Measurements from ENCODE around the gene TARP.
"Not testable (repeated sequence)": the region's sequence is repeated elsewhere in the genome, so short reads cannot be mapped to it uniquely, and the experiment has no call there.

TARP gene

DNA sequence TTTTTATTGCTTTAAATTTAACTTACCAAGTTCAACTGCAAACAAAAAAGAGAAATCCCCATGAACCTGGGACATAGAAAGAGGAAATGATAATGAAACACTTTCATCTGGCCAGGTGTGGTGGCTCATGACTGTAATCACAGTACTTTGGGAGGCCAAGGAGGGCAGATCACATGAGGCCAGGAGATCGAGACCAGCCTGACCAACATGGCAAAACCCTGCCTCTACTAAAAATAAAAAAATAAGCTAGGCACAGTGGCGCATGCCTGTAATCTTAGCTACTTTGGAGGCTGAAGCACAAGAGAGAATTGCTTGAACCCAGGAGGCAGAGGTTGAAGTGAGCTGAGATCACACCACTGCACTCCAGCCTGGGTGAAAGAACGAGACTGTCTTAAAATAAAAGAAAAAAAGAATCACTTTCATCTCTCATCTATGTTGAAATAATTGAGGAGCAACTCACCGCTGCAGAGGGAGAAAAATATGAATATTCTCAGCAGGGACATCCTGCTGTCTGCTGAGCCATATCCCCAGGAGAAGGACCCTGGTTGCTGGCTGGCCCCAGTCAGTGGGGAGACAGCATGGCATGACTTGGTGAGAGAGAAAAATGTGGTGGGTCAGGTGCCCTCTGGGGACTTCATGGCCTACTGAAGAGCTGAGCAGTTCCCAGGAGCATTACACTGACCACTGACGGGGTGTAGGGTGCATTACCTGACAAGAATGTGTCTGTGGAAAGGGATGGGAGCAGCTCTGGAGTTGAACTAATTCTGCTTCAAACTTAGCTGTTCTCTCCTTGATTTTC, 22.8 kb upstream of the TARP start:
- no peak for DNase-seq

DNA sequence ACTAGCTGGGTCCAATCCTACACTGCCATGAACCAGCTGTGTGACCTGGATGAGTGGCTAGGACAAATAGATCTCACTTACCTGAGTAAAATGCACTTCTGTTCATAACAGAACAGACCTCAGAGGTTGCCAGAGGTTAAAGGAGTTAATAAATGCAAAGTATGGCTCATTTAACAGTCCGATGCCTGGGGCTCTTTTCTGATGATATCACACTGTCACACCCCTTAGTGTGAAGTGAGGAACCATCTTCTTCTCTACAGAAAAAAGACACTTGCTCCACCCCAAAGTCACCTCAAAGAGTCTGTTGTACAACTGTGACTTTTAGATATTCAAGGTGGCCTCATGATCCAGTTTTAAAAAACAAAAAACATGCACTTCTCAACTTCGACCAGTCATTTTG, 21.5 kb upstream of the TARP start:
- no peak for DNase-seq

DNA sequence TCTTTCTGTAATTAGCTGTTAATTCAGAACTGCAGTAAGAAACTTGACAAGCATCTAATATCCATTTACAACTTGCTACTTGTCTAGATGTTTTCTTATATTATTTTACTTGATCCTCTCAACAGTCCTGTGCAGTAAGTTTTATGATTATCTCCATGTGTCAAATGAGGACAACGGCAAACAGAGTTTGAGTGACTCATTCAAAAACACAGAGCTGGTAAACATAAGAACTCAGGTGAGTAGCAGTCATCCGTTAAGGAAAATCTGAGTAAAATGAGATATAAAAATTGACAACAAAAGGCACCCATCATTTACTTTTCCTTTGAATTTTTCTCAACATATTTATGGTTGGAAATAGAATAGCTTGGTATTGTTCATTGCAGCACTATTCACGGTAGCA, 19.0 kb upstream of the TARP start:
- no peak for DNase-seq

DNA sequence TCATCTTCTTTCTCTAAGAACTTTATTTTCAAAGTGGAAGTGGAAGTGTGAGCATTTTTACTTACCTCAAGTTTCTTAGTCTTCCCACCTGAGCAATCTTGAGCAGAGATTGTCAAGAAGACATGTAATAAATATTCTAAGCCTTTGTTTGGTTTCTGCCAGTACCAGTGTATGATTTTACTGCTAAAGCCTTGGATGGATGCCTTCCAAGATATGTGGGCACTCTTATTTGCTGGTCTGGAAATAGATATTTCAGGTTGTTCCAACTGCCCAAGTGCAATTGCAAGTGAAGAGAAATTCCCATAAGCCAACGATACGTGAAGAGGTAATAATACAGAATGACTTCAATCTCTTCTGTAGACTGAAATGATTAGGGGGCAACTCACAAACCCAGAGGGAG, 18.2 kb upstream of the TARP start:
- no peak for DNase-seq

DNA sequence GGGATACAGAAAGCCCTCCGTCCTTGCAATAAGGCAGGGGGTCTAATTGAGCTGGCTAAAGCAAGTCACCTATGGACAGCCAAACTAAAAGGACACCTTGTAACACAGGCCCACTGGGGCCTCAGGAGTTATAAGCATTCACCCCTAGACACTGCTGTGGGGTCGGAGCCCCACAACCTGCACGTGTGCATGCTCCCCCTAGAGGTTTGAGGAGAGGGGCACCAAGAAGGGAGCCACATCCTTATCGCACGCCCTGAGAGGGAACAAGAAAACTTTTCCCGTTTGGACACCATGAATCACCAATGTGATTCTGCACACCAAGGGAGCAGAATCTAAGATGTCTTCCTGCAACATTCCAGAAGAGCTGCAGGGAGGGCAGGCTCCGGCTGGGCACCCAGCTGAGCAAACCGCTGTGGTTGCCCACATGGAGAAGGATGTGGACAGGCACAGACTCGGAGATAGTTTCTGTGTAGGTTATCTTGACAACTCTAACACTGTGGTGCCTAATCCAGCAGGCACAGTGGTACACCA, 17.7 kb upstream of the TARP start:
- no peak for DNase-seq

DNA sequence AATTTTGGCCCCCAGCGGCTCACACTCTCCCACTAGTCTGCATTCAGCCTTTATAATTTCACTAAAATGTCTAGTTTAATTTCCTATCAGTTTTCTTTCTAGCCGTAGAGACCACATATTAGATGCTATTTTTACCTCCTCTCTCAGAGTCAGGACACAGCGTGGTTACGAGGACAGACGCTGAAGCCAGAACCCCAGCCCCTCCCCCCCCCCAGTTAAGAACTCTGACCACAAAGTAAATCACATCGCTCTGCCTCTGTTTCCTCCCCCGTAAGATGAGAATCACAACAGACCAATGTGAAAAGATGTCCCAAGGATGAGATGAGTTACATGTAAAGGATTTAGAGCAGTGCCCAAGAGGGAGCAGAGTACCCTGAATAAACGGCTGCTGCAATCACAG, 11.1 kb upstream of the TARP start:
- no peak for DNase-seq

DNA sequence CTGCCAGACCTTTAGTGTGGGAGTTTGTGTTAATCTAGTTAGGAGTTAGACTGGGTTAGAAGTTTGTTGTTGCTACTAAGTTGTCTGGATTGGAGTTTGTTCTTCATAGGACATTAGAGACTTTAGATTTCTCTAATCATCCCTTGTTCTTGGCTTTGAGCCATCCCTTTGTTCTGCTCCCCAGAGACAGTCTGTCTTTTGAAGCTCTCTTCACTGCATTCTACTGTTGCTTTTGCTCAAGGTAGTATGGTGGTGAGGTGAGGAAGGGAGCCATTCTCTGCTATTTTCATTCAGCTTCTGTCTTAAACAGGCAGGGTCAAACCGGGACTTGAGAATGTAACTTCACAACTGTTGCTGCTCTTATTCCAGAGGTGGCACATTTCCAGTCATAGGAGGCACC, 10.4 kb upstream of the TARP start:
- no peak for DNase-seq

DNA sequence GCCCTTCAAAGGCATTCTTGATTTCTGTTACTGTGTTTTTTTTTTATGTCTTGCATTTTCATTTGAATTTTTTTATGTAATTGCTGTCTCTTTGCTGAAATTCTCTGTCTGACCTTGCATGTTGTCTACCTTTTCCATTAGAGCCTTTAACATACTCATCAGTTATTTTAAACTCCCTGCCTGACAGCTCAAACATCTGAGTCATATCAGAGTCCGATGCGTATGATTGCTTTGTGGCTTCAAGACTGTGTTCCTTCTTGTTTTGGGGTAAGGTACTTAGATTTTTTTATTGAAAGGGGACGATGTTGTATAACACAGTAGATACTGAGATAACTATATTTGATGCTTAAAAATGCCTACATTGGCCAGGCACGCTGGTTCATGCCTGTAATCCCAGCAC, 9.7 kb upstream of the TARP start:
- DNase-seq: no peak

DNA sequence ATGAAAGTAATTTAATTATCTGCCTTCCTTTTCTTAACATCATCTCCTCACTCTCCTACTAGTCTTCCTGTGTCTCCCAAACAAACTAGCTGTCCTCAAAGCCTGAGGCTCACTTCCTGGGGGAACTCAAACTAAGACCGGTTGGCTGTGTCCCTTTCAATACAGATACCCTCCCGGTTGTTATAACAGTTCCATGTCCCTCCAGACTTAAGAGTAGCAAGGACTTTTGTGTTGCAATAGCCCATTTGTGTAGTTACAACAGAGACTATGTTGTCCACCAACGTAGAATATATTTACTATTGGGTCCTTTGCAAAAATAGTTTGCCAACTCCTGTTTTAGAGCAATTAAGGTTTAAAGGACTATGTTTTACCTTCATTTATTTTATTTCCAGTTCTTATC, 8.6 kb upstream of the TARP start:
- DNase-seq: no peak

DNA sequence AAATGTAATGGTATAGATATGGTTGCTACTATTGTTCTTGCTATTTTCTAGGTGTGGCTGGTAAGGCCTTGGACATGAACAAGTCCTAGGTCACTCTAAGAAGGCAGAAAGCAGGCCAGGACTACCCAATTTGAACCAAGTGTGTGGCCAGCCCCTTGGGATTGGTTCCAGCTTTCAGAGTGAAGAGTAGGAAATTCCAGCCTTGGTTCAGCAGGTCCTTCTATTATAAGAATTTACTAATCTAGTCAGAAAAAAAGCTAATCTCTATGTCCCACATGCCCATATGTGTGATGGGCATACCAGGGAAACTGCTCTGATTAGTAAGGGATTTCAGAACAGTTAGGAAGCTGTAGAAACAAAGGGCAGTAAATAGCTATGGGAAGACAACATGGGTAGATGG, 7.8 kb upstream of the TARP start:
- DNase-seq: no peak

DNA sequence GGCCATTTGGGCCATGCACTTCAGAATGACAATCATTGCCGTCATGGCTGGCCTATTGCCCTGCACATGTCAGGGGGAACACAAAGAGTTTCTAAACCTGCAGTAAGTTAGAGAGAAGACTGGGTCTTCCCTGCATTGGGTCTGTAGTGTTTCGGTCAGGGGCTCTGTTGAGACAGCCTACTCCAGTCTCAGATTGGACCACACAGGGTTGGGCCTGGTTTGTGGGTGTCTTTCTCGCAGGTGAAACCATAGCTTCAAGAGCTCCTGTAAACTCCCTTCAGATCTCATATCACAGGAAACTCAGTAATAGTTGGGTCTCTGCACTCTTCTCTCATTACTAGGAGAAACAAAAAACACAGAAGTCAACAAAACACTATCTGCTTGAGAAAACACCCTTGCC, 7.3 kb upstream of the TARP start:
- DNase-seq: no peak

DNA sequence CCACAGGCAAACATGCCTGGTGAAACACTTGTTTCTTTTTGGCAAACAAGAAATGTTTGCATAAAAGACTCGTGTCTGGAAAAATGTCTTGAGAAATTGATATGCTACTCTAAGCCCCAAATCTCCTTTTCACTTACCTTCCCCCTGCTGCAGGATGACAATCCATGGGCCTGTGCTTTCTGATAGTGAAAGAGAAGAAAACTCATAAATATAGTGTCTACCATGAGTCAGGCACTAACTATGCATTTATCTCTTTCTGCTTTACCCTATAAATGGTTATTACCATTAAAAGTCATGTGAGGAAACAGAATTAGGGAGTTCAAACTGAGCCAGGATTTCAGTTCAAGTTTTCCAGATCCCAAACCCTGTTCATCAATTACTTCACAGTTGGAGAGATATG, 6.6 kb upstream of the TARP start:
- DNase-seq: no peak

DNA sequence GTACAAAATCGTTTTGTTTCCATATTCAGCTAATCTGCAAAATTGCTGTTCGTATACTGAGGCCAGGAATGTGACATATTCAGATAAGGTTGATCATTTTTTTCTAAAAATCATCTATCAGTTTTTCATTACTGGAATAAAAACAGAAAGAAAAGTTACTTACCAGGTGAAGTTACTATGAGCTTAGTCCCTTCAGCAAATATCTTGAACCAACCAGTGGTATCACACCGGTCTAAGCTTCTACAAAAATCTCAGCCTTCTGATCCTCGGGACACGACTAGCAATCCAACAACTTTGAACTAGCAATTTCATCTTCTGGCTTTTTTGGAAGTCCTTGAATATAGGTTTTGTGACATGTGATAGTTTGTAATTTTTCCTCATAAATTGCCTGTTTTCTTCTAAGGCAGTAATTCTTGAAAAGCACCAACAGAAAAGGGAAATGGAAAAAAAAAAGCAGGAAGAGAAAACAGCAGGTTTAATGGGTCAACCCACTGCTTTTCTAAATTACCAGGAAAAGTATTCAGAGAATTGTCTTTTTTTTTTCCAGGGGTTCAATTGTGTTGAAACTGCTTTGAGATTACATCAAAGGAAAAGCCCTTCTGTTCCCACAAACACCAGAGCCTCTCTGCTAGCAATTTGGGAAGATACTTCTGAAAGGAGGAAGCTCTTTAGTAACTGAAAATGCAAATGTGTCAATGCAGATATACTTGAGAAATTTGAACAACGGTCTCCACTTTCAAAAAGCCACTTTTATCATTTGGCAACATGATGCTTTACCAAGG, 2.9 kb upstream of the TARP start:
- DNase-seq: no peak

DNA sequence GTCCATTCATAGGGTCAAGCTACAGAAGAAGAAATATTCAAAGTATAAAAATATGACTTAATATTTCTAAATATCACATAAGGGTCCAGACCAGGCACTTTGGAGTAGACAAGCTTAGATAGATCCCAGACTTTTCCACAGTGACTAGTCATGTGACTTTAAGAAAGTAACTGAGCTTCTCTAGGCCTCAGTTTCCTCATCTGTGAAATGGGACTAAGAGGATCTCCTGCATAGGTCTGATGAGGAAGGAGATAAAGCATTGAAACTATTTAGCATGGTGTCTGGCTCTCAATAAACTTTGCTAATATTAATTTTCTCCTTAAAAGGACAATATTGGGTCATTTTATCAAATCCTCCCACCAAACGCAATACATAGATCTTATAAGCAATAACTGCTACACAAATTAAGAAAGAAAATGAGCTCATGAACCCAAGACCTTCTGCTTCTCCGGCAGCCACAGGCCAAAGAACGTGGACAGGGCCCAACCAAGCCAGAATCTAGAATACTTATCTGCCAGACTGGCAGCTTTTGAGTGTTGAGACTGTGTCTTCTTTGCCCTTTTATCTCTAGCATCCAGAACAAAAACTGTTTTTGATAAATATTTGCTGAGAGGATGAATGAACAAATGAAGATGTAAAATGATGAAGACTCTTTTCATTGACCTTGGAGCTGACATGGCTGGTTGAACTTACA, 1.6 kb upstream of the TARP start:
- DNase-seq: no peak

DNA sequence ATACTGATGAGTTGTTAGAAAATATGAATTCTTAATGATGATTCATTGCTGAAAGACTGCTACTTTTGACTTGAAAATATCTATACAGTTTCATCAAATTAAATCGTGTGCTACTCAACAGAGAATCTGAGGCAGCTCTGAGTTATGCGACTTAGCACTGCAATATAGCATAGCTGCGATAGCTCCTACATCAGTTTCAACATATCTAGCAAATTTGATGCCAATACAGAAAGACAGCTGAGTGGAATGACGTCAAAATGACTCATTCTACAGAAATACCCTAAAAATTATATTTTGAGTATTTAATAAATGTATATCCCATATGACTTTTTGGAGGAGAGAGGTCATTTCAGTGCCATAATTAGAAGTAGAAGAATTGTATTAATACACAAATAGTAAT, 1.1 kb upstream of the TARP start:
- no peak for DNase-seq

DNA sequence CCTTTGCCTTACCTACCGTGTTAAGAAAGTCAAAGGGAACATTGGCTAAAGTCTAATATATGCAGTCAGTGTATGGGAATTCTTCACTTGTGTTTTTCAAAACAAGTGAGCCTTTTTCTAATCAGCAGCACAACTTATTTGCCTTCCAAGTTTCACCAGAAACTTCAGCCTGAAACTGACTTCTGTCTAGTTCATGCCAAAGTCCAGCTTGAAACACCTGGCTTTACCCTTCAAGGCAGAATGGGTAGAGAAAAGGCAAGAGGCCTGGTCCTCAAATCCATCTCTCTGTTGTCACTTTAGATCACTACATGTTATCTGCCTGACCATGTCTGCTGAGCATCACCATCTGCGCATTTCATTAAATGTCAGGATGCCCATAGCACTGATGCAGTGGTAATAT, 3.0 kb downstream of the TARP start:
- not testable (repeated sequence) for DNase-seq

DNA sequence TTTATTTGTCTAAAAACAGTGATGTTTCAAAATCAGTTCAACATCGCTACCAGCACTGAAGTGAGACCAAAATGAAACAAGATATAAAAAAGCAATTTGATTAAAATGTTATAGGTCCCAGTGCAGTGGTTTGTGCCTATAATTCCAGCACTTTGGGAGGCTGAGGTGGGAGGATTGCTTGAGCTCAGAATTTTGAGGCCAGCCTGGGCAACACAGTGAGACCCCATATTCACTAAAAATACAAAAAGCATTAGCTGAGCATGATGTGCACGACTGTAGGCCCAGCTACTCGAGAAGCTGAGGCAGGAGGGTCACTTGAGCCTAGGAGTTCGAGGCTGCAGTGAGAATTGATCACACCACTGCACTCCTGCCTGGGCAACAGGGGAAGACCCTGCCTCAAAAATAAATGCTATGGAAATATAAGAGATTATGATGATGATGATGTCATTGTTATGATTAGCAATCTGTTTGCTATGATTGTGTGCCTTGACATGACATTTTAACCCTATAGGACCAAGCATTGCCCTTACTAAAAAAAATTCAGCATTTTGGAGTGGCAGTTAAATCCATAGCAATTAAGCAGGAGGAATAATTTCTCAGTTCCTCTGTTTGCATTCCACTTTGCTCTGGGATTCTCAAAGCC, 3.6 kb downstream of the TARP start:
- DNase-seq: not testable (repeated sequence)

DNA sequence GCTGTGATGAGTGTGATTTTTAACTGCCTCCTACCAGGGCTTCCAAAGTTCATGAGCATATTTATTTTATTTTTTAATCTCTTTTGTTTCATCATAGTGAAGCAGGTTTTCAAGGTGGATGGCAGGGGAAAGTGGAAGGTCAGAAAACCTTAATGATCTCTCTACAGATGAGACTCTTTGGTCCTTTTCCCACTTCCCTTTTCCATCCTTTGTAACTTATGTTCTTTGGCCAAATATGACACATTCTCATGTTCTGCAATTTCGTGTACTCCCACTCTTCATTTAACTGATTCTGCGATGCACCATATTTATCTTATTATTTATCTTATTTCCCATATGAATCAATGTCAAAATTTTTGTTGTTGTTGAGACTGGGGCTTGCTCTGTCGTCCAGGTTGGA, 7.5 kb downstream of the TARP start:
- not testable (repeated sequence) for DNase-seq

DNA sequence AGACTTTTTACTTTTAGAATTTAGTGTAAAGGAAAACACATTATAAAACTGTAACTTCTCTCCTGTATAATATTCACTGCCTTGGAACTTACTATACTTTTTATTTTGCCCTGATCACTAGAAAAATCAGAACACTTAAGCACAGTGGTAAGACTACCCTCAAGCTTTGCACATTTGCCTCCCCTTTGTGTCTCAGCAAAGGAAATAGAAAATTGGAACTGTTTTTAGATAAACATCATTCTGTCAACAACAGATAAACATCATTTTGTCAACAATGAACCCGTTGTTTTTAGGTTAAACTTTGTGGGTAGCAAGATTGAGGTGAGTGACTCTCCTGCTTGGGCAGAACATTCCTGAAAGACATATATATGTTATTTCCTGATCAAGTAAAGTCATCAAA, 8.8 kb downstream of the TARP start:
- DNase-seq: not testable (repeated sequence)

DNA sequence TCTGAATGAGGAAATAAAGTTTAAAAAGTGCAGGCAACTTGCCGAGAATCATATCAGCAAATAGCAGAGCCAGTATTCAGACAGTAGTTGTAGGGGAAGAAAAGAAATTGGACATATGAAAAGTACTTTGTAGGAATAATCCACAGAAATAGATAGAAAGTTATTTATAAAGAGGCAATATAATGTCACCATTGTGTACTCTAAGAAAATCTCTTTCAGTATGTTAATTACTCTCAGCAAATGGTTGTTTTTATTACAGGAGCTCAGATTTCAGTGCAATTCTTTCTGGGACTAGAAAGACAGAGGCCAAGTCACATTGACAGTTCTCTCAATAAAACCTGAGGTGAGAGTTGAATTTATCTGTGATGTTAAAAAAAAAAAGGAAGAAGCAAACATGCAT, 10.2 kb downstream of the TARP start:
- not testable (repeated sequence) for DNase-seq

DNA sequence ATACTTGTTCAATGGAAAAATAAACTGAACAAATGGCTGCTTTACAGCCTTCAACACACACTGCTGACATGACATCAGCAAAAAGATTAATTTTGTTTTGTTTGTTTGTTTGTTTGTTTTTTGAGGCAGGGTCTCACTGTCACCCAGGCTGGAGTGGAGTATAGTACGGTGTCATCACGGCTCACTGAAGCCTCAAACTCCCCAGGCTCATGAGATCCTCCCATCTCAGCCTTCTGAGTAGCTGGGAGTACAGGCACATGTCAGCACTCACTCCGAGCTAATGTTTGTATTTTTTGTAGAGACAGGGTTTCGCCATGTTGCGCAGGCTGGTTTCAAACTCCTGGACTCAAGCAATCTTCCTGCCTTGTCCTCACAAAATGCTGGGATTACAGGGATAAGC, 10.9 kb downstream of the TARP start:
- DNase-seq: no peak

DNA sequence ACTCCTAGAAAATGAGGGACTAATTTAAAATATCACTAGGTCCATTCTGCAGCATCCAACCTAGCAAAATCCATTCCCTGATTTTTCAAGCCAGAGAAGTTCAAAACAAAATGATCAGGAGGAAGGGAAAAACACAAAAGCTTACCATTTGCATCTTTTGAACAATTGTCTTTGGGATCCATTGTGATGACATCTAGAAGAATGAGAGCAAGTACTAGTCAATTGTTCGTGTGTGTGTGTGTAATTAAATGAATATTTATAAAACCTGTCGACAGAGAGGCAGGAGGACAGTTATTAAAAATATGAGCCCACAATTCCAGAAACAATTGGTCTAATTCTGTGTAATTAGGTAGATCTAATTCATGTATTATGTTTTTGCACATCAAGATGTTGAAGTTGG, 11.4 kb downstream of the TARP start:
- DNase-seq: not testable (repeated sequence)

DNA sequence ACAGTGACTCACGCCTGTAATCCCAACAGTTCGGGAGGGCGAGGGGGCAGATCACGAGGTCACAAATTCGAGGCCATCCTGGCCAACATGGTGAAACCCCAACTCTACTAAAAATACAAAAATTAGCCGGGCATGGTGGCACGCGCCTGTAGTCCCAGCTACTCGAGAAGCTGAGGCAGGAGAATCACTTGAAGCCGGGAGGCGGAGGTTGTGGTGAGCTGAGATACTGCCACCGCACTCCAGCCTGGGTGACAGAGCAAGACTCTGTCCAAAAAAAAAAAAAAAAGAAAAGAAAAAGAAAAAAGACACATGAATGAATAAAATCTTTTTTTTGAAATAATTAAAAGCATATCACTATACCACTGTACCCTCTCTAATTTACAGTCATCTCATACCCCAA, 11.8 kb downstream of the TARP start:
- not testable (repeated sequence) for DNase-seq

Measured in stimulated activated naive CD4-positive, alpha-beta T cell (primary cell).